NT2/D1 (cell line): Measurements from ENCODE around the gene PRADC1.

Experiments
- YY1 ChIP-seq: IDR thresholded peaks from 2 replicates; pipeline ENCODE4 v1.6.1; 2011; ENCODE audit not compliant: insufficient read length, insufficient read depth
- ZNF274 ChIP-seq: IDR thresholded peaks from 2 replicates; pipeline ENCODE4 v1.6.1; 2011; ENCODE audit warnings: mild to moderate bottlenecking, low read depth, low read length

DNA sequence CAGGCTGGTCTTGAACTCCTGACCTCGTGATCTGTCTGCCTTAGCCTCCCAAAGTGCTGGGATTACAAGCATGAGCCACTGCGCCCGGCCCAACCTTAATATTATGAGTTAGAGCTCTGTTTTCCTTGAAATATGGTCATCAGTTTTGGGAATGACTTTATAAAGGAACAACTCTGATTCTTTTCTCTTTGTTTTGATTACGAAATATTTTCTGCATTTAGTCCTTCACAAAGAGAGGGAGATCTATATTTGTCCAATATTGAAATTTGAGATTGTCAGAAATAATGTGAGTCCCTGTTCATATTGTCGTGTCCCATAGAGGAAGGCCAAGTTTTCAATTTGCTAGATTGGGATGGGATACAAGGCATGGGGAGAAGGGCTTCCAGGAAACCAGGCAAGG, 15.9 kb downstream of the PRADC1 start:
- no peak for TF ChIP-seq ZNF274
- TF ChIP-seq YY1 = no peak
